ENCODE measurements around the gene FBXL22.

The FBXL22 gene, protein sequence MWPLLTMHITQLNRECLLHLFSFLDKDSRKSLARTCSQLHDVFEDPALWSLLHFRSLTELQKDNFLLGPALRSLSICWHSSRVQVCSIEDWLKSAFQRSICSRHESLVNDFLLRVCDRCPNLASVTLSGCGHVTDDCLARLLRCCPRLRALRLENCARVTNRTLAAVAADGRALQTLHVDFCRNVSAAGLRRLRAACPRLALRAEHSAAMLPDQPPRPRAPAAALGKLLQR

DNA sequence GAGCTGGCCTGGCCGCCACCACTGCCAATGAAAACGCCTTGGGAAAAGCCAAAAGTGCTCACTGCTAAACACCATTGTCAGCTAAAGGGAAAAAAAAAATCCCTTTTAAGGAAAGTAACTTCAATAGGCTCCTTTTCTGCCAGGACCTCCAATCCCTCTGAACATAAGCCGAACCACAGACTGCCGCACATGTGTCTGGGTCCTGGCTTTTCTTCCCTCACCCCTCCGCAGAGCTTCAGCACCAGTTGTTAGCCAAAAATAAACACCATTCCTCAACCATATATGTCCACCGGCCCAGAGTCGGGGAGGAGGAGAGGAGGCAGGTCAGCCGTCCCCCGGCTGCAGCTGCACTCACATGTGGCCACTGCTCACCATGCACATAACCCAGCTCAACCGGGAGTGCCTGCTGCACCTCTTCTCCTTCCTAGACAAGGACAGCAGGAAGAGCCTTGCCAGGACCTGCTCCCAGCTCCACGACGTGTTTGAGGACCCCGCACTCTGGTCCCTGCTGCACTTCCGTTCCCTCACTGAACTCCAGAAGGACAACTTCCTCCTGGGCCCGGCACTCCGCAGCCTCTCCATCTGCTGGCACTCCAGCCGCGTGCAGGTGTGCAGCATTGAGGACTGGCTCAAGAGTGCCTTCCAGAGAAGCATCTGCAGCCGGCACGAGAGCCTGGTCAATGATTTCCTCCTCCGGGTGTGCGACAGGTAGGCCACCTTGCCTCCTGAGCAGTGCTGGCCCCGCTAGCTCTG is at the start of gene FBXL22:
Gene FBXL22 (plus strand): TSS at position 350 of the 753 bp plus-strand sequence. CDS start 6 bp downstream, at position 356.
- no peak for DNase-seq (ENCODE audit: low read depth, low spot score)

DNA sequence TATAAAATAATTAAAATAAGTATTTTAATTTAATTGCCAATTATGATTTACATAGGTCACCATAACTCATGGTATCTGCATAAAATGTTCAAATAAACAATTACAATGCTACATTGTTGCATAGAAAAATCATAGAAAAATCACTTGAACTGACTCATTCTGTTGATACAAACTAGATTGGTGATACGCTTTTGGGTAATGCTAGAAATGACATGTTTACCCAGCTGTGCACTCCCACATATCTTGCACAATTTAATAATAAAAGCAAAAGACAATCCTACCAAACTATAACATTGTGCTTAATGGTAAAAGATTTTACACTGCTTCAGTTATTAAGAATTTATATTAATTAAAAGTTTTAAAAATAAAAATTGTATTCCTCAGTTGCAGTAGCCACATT is 45.8 kb upstream of the FBXL22 start:
- DNase-seq (ENCODE audit: low read depth, low spot score) = no peak

DNA sequence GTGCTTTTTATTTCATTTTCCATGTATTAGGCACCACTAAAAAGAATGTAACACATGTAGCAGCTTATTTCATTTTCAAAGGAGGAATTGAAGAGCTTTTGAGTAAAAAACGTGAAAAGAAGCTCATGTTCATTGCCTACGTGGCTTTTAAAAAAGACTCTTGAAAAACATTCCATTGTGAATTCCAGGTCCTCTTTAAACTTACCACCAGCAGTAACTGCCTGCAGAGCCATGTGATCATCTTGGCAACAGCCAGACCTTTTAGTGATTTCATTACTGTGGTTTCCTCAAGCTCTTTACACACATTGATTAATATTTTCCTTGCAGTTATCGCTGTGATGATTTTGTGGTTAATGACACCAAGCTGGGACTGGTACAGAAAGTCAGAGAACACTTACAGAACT is 43.8 kb upstream of the FBXL22 start:
- DNase-seq (ENCODE audit: low read depth, low spot score) = no peak

DNA sequence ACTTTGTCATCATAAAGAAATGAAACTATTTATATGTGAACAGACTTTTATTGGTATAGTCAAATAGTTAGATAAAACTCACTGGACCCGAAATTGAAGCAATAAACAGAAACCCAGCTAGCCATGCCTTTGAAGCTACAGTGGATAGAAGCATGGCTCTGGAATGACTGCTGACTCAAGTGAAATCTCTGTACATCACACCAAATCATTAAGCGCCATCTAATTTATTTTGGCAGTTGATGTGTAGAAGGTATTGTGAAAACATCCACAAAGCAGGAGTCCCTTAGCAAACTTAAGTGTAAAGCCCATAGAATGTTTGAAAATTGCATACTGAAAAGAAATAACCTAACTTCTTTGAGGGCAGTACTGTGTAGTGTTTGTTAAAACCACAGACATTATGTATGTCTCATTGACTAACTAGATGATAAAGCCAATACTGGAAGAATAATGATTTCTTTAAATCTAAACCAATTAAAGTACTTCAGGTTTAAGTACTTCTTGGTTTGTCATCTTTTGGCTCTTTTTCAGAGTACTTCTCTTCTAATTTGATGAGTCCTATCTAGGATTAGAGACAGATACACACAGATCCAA is 42.8 kb upstream of the FBXL22 start:
- DNase-seq (ENCODE audit: low read depth, low spot score) = no peak

DNA sequence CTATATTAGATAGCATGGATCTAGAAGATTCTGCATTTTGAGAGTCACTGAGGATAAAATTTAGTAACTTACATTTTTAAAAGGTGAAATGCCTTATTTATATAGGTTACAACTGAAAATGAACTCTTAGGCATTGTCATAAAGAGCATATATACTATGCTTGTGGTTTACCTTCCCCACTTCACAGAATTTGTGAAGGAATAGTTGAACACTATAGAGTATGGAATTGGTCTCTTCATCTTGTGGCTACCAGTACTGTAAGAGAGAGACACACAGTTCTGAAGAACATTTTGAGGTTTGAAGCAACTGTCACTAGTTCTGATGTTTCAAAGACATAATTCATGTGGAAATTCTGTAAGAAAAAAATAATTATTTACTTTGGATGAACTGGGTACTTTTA is 41.7 kb upstream of the FBXL22 start:
- DNase-seq (ENCODE audit: low read depth, low spot score) = no peak

DNA sequence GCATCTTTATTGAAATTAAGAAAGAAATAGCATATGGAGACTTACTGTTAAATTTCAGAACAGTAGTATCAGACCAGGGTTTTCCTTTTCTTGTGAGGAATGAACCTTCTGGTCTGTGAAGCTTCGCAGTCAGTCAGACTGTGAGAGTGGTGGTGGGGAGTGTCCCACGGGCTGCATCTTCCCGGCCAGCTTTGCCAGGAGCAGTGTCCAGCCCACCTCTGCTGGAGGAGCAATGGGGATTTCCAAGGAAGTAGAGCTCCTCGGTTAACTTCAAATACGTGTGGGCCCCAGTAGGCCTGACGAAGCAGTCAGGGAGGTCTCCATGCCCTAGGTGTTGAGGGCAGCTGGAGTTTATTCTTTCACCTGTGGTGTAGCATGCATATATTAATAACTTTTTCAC is 40.9 kb upstream of the FBXL22 start:
- DNase-seq (ENCODE audit: low read depth, low spot score) = no peak

DNA sequence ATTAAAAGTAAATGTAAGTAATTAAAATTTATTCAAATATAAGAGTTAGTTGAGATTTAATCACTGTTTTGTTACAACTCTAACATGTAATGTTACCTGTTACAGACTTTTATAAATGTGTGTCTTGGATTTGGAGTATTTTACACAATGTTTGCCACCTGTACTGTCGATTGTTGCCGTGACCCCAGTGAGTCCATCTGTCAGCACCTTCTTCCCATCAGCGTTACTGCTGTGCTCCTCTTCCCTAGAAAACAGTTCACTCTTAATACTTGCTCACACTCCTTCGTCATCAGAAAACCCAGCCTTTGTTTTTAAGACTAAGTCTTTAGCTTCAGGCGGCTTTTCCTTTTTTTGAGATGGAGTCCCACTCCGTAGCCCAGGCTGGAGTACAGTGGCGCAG is 40.5 kb upstream of the FBXL22 start:
- DNase-seq (ENCODE audit: low read depth, low spot score) = no peak

DNA sequence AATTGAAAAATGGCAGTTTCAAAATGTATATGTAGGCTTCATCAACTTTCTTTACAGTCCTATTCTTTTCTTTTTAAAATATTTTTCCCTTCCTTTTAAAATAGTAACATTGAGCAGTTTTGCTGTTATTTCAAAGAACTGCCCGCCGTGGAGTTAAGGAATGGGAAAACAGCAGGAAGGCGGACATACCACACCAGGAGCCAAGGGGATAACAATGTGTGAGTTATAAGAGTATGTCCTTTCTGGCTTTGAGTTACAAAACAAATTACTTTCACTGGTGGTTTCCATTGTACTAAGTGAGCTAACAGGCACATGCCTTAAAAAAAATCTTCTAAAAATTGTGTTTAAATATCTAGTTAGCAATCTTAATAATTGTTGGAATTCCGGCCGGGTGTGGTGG is 37.4 kb upstream of the FBXL22 start:
- no peak for DNase-seq (ENCODE audit: low read depth, low spot score)

DNA sequence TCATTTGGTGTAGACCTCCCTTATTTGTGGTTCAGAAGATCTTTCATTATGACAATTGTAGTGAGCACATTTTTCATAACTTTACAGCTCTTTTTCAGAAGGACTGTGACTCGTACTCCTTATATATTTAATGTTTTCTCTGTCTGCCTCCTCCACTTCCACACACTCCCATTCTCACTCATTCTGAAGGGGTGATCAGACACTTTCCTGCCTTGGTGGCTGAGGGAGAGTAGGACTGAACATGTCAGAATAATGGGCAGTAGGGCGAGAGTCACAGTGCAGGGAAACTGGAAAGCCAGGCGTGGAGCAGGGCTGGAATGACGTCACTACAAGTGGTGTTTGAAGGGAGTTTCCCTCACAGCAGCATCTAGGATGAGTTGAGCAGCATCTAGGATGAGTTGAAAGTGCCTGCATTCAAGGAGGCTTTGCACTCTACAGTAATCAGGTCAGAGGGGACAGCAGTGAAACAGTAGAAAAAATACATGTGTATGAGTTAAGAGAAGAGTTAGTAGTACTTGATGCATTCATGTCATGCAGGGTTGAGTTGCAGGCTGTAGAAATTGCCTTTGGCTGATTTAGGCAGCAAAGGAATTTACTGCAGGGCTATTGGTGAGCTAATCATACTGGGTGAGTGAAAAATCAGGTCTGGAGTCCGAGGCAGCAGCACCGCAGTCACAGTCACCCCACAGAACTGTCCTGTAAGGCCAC is 36.3 kb upstream of the FBXL22 start:
- DNase-seq (ENCODE audit: low read depth, low spot score) = no peak

DNA sequence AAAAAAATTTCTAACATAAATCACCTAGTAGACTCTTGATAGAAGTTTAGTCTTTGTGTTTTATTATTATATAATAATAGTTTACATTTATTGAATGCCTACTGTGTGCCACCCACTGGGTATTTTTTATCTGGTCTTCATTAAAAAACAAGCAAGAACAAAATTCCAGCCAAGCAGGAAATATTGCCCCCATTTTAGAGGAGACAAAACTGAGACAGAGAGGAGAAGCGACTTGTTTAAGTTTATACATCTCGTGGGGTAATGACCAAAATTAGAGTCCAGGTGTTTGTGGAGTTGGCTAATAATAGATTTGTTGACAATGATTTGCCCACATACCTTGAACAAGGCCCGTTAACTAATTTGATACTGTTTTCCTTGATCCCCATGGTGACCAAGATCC is 33.1 kb upstream of the FBXL22 start:
- no peak for DNase-seq (ENCODE audit: low read depth, low spot score)

DNA sequence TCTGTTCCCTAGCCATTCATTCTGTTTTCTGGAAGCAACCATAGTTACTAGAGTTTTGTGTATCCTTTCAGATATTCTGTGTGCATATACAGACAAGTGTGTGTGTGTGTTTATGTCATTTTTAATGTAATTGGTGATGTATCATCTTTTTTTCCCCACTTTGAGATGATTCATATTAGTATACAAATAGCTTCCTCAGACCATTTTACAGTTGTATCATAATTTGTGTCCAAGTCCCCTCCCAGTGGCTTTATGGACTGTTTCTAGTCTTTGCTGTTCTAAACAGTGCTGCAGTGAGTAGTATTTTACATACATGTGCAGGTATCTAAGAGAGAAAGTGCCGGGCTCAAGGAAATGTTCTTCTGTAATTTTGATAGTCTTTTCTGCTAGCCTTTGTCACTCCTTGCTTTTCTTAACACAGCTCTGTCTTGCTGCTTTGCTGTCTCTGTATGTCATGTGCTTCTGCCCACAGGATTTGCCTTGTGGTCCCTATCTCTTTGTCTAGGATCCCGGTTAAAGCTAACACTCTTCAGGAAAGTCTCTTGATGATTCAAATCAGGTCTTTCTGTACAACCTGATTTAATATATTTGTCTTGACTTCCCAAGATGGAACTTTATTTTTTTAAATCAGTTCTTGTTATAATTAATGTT is 31.5 kb upstream of the FBXL22 start:
- no peak for DNase-seq (ENCODE audit: low read depth, low spot score)

DNA sequence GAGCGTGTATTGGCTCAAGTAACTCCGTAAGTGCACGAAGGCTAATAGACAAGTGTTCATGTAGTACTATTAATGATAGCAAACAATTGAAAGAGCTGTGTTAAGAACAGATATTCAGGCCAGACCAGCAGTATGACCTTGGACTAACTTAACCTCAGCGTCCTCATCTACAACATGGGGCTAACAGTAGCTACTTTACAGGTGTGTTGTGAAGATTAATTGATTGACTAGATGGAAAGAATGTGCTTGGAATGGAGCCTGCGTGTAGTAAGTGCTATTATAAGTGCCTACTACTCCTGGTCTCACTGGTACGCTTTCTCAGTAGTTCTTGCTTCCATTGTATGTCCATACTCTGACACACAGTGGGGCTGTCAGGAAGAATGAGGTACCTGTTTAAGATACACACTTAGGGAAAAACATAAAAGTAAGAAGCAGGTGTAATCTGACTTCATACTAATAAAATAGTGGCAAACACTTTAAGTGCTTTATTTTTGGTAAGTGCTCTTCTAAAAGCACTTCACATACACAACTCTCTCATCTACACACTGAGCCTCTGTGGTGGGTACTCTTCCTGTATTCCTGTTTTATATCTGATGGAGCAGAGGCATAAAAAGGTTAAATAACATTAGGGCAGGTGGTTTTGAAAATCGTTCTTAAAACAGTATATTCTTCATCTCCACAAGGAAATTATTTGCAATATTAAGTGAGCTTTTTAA is 24.3 kb upstream of the FBXL22 start:
- no peak for DNase-seq (ENCODE audit: low read depth, low spot score)

DNA sequence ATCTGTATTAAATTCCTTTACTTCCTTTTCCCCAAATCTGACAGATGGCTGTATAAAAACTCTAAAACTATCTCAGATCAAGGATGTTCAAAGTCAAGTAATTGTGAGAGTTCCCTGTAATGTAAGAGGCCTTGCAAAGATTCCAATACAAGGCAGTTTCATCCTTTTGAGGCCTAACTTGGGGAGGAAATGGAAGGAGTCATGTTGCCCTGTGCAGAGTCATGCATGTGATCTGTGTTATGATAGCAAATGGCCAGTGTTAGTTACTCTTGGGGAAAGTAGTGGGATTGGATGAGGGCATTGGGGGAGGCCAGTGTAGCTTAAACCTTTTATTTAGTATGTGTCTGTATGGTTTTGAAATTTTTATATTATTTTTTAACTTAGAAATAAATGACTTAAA is 23.7 kb upstream of the FBXL22 start:
- no peak for DNase-seq (ENCODE audit: low read depth, low spot score)

DNA sequence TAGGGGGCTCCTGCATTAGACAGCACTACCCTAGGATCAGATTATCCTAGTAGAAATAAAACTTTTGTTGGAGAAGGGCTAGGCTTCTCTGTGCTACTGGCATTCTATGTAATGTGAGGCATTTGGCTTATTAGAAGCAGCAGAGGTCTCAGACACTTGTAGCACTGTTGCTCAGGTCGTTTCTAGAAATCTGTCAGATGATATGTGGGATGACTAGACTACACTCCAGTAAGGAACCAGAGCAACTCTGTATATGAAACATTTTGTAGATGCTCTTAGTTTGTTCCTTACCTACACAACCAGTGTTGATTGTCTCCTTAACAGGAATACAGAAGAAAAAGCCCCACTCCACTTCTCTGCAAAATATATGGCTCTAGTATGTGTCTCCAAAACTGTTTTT is 21.9 kb upstream of the FBXL22 start:
- no peak for DNase-seq (ENCODE audit: low read depth, low spot score)

DNA sequence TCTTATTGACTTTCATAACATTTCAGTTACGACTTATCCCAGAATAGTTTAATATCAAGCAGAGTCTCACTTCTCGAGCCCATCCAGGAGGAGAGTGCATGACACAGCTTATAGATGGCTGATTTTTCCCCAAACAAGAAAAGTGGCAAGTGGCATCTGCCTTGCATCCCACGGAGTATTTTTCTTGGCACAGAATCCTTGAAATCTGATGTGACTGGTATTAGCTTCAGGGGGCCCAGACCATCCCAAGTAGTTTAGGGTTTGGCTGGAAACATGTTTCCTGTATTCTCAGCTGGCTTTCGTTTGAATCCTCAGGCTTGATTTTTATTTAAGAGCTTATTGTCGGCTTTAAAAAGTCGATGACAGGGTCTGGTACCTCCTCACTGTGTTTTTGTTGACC is 20.7 kb upstream of the FBXL22 start:
- no peak for DNase-seq (ENCODE audit: low read depth, low spot score)

DNA sequence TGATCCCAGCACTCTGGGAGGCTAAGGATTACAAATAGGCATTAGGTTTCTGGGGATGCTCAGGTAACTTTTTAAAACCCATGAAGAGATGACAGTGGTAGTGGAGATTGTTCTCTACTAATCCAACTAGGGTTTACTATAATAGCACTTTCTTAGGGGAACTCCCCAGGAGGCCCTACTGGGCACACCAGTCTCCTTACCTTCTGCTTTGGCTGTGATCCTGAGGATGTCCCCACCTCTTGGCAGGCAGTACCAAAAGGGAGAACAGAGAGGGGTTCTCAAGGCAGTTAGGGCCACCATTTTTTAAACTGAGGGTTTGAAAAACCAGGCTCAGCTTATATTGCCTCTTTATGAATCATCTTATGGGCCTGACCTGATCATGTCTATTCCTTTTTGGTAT is 15.0 kb upstream of the FBXL22 start:
- DNase-seq (ENCODE audit: low read depth, low spot score) = no peak

DNA sequence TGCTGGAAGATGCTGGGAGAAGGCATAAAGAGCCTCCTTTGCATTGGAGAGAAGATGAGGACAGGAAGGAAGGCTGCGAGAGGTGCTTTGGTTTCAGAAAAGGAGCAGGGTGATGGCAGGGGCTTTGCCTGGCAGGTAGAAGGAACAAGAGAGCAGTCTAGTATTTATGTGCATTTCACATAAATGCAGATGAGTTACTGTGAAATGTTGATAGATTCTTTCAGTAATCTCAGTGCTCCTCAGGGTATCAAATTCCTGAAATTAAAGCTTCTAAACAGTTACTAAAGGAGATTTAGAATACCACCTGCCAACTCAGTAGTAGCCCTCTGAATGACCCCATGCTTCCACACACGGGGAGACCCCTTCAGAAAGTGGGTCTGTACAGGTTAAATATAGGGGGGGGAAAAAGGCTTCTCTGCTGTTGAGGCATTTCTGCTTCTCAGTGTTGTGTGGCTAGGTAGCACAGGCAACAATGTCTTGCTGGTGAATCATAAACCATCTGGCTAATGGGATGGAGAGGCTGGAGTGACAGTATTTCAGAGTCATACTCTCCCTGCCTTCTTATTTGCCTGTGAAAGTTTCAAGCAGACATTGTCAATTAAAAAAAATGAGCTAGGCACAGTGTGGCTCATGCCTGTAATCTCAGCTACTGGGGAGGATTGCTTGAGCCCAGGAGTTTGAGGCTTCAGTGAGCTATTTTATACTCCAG is 14.3 kb upstream of the FBXL22 start:
- DNase-seq (ENCODE audit: low read depth, low spot score) = no peak

DNA sequence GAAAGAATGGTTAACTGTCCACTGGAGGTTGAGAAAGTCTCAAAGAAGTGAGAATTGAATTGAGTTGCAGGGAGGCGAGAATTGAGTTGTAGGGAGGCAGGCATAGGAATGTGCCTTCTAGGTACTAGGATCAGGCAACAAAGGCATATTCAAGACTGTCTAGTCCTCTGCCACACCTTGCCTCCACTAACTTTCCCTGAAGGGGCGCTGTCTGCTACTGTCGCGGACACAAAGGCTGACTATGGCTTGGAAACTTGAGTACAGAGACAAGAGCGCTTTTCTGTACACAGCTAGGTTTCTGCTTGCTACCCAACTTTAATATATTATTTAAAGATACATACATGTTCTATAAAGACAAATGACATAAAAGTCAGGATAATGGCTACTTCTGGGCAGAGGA is 10.4 kb upstream of the FBXL22 start:
- DNase-seq (ENCODE audit: low read depth, low spot score) = no peak

DNA sequence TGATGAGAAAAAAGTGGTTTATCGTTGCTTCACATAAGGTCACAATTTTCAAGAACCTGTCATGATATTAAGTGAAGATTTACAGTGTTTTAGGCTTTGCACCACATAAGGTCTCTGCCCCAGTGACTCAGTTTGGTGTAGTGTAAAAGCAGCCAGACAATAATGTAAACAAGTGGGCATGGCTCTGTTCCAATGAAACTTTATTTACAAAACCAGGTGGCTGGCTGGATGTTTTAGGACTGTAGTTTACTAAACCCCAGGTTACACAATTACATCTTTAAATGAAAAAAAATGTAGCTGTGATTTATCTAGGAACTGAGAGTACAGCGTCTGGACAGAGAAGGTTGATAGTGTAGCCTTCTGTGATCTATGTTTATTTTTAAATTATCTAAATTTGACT is 9.7 kb upstream of the FBXL22 start:
- DNase-seq (ENCODE audit: low read depth, low spot score) = no peak

DNA sequence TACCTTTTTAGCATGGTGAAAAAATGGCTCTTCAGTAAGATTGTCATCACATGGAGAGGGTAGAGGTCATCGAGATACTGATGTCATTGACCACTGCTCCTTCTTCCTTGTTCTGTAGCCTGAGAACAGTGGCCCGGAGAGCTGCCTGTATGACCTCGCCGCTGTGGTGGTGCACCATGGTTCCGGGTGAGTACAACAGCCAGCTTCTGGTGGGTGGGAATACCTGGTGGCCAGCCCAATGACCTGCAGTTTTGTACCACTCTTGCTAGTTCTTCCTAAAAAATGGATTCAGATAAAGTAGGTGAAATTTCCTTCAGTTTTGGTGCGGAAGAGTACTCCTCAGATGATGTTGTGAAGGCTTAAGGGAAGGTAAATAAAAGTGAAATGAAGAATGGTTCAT is 8.4 kb upstream of the FBXL22 start:
- no peak for DNase-seq (ENCODE audit: low read depth, low spot score)

Measured in activated naive CD8-positive, alpha-beta T cell treated with anti-CD3 and anti-CD28 coated beads, Interleukin-2, amount 50 U/mL, for 16 hours (primary cell).